ENCODE measurements around the gene CMTM6.

GRCh38 chr3:32455609-32456428 lies 46.8 kb downstream of the CMTM6 start:
- TF ChIP-seq CTCF (IDR thresholded peaks at IDR 0.05; ENCODE audit: insufficient read depth, low read depth, low read length) (no peak), EZH2 (IDR thresholded peaks at IDR 0.05; ENCODE audit: insufficient read depth, low read length) (no peak)

All from astrocyte (in vitro differentiated cells and primary cell).